Embryonic facial prominence (tissue), 1 donor: ENCODE data around the gene NAALADL2.
"Not testable (repeated sequence)": the region's sequence is repeated elsewhere in the genome, so short reads cannot be mapped to it uniquely, and the experiment has no call there.

Experiments
- DNase-seq: peaks from one replicate; pipeline ENCODE4 v3.0.0-alpha.2; 2016; ENCODE audit errors: extremely low spot score

NAALADL2 gene

DNA sequence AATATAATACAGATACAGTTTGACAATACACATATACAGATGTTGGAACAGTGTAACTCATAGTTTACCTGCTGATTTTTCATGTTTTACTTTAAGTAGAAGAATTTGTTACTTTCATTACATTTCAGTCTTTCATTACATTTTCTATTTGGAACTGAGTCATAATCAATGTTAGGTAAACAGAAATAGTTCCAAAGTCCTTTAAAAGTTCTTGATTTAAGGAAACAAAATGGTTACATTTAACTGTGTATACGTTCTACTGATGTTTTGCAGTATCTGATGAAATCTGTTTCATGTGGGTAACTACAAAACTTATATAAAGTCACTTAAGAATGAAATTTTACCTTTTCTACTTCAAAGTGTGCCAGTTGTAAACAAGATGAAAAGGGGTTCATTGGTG lies 721.2 kb downstream of the NAALADL2 start:
- no peak for DNase-seq

GRCh38 chr3:175585898-175586297 lies 726.8 kb downstream of the NAALADL2 start:
- DNase-seq, result no peak

- no peak for DNase-seq
These were observed 731.6 kb downstream of the NAALADL2 start for GRCh38 chr3:175590745-175591144.

GRCh38 chr3:175591375-175591774 lies 732.2 kb downstream of the NAALADL2 start:
- no peak for DNase-seq

GRCh38 chr3:175593331-175593730 lies 734.2 kb downstream of the NAALADL2 start:
- no peak for DNase-seq

- no peak for DNase-seq
These were observed 739.6 kb downstream of the NAALADL2 start for GRCh38 chr3:175598740-175599139.

- DNase-seq, result no peak
These were observed 742.4 kb downstream of the NAALADL2 start for GRCh38 chr3:175601521-175601920.

DNA sequence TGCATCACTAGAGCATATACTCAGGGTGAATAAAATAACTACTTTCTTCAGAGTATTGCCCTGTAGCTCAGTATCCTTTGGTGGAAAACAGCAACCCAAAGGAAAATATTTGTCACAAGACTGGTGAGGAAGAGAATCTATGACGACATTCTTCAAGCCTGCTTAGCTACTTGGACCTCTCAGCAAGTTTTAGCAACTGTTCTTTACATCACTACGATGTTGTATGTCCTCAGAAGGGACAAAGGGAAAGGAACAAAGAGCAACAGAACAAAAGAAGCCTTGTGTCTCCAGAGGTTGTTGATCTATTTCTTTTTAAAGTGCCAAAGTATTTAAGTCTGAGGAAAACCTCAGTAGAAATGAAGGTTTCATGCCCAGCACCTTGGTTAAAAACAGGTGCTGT lies 746.7 kb downstream of the NAALADL2 start:
- DNase-seq, result no peak

DNA sequence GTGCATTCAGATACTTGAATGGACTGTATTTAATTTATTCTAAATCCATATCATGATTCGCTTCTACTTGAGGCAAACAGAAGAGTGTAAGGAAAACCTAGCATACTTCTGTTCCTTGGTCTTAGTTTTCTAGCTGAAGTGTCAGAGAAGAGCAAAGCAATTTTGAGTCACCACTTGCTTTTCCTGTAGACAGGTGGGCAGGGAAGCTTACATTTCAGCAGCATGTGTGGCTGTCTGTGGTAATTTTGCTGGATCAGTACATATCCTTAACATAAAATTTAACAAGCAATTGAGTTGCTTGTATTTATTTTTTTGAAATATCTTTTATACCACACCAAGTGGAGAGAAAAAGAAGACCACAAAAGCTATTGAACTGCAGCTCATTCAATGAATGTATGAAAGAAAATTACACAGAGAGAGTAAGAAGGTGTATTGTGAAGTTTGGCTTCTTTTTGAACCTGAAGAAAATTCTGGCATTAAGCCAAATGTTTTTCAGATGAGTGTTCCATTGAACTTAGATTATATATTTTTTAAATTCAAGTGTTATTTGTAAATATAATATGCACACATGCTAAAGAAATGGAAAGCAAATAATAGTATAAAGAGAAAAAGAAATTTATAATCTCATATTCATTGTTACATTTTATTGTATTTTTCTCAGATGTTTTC lies 747.6 kb downstream of the NAALADL2 start:
- DNase-seq, result no peak

DNA sequence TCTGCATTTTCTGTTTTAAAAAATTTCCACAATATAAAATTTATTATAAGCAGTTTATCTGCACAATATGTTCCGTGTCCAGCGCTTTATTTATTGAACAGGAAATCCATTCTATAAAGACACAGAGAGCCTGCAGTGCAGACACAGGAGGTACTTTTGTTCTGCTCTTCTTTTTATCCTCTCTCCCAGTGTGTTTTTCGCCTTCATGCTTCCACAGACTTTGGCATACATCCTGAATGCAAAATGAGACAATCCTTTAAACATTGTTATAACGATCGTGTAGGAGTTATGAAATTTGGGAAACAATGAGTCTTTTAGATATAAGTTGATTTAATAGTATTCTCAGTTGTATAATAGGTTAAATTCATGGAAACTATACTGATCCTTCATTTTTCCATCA lies 749.2 kb downstream of the NAALADL2 start:
- no peak for DNase-seq

- DNase-seq, result no peak
These were observed 749.8 kb downstream of the NAALADL2 start for GRCh38 chr3:175608911-175609310.

GRCh38 chr3:175612487-175613196 lies 753.5 kb downstream of the NAALADL2 start:
- no peak for DNase-seq

- not testable (repeated sequence) for DNase-seq
These were observed 755.0 kb downstream of the NAALADL2 start for GRCh38 chr3:175614107-175614506.

DNA sequence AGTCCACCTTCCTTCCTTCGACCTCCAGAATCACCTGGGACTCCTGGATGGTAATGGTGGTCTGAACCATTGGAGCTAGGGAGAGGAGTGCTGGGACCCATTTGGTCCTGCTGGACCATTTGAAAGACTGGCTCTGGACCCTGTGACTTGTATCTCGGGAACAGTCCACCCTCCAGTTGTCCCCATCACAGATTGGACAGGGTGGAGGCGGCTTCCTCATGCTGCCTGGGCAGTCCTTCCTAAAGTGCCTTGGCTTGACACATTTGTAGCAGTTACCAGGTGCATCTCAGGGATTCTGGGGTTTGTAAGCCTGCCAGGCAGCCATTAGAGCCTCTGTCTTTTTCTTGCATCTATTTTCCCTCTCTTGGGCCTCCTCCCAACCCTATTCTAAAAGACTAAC lies 758.1 kb downstream of the NAALADL2 start:
- no peak for DNase-seq

GRCh38 chr3:175619369-175619768 lies 760.2 kb downstream of the NAALADL2 start:
- DNase-seq, result no peak

DNA sequence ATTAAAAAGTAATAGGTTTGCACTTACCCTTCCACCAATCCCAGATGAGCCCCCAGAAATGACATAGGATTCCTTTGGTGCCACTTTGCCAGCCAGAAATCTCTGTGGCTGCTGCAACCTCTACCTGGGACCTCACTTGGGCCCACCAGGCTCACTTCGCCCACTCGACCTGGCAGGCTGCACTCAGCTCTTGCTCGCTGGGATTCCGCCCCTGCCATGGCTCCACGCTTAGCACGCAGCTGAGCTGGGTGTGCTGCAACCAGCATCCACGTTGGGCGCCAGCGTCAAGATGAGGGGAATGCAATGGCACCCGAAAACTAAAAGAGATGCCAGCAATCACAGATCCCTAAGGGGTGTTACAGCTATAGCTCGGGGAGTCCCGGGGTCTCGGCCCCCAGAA lies 761.0 kb downstream of the NAALADL2 start:
- DNase-seq, result no peak

DNA sequence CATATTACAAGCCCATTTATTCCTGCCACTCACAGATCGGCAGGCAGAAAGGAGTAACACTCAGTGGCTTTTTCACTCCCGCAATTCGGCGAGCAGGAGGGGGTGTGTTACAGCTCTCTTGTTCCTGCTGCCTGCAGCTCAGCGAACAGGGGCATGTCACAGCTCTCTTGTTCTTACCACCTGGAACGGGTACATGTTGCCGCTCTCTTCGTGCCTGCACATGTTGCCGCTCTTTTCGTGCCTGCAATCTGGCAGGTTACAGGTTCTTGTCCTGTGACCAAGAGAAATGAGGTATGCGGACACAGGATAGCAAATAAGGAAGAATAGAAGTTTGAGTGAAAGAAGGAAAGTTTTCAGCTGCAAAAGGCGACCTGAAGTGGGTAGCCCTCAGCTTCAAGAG lies 761.4 kb downstream of the NAALADL2 start:
- DNase-seq, result no peak

DNA sequence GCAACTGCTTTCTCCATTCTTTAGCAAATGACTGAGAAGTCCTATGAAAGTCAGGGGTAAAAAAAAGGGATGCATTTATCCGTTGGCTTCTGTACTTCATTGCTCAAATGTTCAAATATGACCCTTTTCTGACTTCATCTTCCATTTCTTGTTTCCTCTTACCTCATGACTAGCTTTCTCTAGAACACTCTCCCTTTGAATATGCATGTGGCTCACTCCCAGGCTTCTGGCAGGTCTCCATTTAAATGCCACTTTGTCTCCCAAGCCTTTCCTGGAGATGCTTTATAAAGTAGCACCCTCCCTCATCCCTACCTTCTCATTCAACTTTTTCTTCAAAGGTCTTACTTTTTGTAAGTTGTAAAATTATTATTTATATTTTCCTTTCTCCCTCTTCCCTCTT lies 781.8 kb downstream of the NAALADL2 start:
- DNase-seq, result no peak

DNA sequence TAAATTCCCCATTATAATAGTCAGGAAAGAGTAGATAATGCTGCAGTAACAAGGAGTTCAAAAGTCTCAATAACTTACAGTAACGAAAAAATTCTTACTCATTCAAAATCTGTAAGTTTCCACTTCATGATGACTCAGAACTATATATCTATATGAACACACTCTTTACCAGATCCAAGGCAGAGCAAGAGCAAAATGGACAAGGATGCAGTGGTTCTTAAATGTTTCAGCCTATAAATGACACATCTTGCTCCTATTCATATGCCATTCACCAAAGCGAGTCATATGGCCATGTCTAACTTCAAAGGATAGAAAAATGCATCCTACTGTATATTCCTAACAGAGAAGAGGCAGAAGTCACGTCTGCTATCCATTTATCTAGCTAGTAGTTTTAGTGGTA lies 787.7 kb downstream of the NAALADL2 start:
- no peak for DNase-seq

DNA sequence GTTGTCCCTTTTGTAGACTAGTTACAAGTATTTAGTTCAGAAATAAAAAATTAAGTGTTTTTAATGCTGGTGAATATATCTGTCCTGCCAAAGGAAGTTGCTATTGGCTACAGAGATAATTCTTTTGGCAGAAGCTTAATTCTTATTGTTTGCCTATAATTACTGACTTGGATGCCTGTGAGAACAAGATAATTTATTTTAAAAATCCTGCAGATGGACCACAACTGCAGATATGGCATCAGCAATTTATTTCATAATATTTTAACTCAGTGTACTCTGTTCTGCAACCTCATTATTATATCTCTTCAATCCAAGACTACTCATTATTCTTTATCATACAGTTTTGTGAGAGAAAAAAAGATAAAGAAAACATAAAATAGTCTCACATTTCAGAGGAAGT lies 789.8 kb downstream of the NAALADL2 start:
- DNase-seq, result no peak

- DNase-seq, result no peak
These were observed 792.6 kb downstream of the NAALADL2 start for GRCh38 chr3:175651716-175652115.

GRCh38 chr3:175655351-175655750 lies 796.2 kb downstream of the NAALADL2 start:
- DNase-seq, result no peak

GRCh38 chr3:175656461-175656860 lies 797.3 kb downstream of the NAALADL2 start:
- no peak for DNase-seq
